ENCODE data around the gene WFIKKN2. TPM values are rescaled to one million over a fixed set of nuclear protein-coding genes. Genes with fewer than 3 reads are reported as not detected.

The WFIKKN2 gene
- total RNA-seq, 1 donor from 2014 or later, result not detected

GRCh38 chr17:50793007-50793406, 42.4 kb upstream of the WFIKKN2 start:
- no peaks in the 10 kb centered on the region for H3K27me3 ChIP-seq (ENCODE audit: control insufficient read depth, insufficient read depth, low read length)
- no peak for DNase-seq (ENCODE audit: low read depth)
- no peak overlapping the region for H3K4me3 ChIP-seq (ENCODE audit: low read depth, low read length)
- no peak for TF ChIP-seq CTCF (IDR thresholded peaks at IDR 0.05; ENCODE audit: insufficient read depth, low read length, poor library complexity, severe bottlenecking)
- H3K36me3 ChIP-seq (ENCODE audit: control insufficient read depth, insufficient read depth, low read length), result no peaks in the 10 kb centered on the region

GRCh38 chr17:50794361-50794760, 41.0 kb upstream of the WFIKKN2 start:
- TF ChIP-seq CTCF (IDR thresholded peaks at IDR 0.05; ENCODE audit: insufficient read depth, low read length, poor library complexity, severe bottlenecking), result no peak
- DNase-seq (ENCODE audit: low read depth), result no peak
- H3K27me3 ChIP-seq (ENCODE audit: control insufficient read depth, insufficient read depth, low read length), result no peaks in the 10 kb centered on the region

GRCh38 chr17:50797135-50797810, 38.1 kb upstream of the WFIKKN2 start:
- Histone ChIP-seq H3K27me3 (ENCODE audit: control insufficient read depth, insufficient read depth, low read length) (no peaks in the 10 kb centered on the region), H3K36me3 (ENCODE audit: control insufficient read depth, insufficient read depth, low read length) (no peaks in the 10 kb centered on the region), H3K4me3 (ENCODE audit: low read depth, low read length) (no peak overlapping the region)
- DNase-seq (ENCODE audit: low read depth), result no peak
- TF ChIP-seq CTCF (IDR thresholded peaks at IDR 0.05; ENCODE audit: insufficient read depth, low read length, poor library complexity, severe bottlenecking), result no peak

More at GRCh38 chr17:50794361-50794760, 41.0 kb upstream of the WFIKKN2 start:
- H3K36me3 ChIP-seq (ENCODE audit: control insufficient read depth, insufficient read depth, low read length), result no peaks in the 10 kb centered on the region
- no peak overlapping the region for H3K4me3 ChIP-seq (ENCODE audit: low read depth, low read length)

- Histone ChIP-seq H3K36me3 (ENCODE audit: control insufficient read depth, insufficient read depth, low read length) (no peaks in the 10 kb centered on the region), H3K27me3 (ENCODE audit: control insufficient read depth, insufficient read depth, low read length) (no peaks in the 10 kb centered on the region), H3K4me3 (ENCODE audit: low read depth, low read length) (no peak overlapping the region)
- no peak for DNase-seq (ENCODE audit: low read depth)
- no peak for TF ChIP-seq CTCF (IDR thresholded peaks at IDR 0.05; ENCODE audit: insufficient read depth, low read length, poor library complexity, severe bottlenecking)
Measured at GRCh38 chr17:50798424-50799288, 36.7 kb upstream of the WFIKKN2 start.

GRCh38 chr17:50799582-50799981, 35.8 kb upstream of the WFIKKN2 start:
- Histone ChIP-seq H3K4me3 (ENCODE audit: low read depth, low read length) (no peak overlapping the region), H3K27me3 (ENCODE audit: control insufficient read depth, insufficient read depth, low read length) (no peaks in the 10 kb centered on the region), H3K36me3 (ENCODE audit: control insufficient read depth, insufficient read depth, low read length) (no peaks in the 10 kb centered on the region)
- DNase-seq (ENCODE audit: low read depth), result no peak
- no peak for TF ChIP-seq CTCF (IDR thresholded peaks at IDR 0.05; ENCODE audit: insufficient read depth, low read length, poor library complexity, severe bottlenecking)

All from kidney epithelial cell (primary cell).